GM19372 (cell line): ENCODE data around the gene SKIC3.

ENCODE experiments used
- ATAC-seq: cut with Tn5 transposase; IDR thresholded peaks from one replicate; pipeline ENCODE4 v1.9.1; 2021; ENCODE audit warnings: mild to moderate bottlenecking, low read depth, moderate library complexity; ENCODE audit not compliant: unreplicated experiment

The SKIC3 gene

DNA sequence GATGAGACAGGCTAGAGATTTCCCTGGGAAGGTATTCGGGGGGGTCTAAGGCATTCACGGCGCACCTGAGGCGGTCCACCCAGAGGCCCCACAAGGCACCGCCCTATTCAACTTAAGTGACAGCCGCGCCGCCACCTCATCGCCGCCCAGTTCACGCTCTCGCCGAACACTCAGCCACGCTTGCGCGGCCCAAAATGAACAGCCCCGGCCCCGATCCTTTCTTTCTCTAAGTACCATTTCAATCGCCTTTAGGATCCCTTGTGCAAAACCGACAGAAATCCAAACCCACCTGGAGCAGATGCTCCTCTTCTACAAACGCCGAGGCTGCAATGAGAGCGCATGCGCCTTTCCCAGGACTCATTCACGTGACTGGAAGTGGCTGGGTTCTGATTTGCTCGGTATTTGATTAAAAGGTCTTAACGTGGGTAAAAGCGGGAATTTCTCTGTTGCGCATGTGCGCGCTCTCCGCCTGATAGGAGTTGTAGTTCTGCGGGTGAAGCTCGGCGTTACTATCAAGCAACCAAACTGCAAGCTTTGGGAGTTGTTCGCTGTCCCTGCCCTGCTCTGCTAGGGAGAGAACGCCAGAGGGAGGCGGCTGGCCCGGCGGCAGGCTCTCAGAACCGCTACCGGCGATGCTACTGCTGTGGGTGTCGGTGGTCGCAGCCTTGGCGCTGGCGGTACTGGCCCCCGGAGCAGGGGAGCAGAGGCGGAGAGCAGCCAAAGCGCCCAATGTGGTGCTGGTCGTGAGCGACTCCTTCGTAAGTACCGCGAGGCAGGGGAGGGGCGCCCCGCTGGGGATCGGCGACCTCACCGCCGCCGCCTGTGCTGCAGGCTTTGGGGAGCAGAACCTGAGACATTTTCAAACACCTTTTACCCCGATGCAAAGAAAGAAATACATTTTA lies at the start of gene SKIC3, which contains the start of gene ARSK:
SKIC3 (minus strand) TSS at position 331 of the 902 bp plus-strand sequence. CDS start 7,827 bp downstream, outside the sequence.
ARSK (plus strand) TSS at position 455 of the 902 bp plus-strand sequence; CDS start at position 633, 178 bp downstream.
- ATAC-seq = peak; percentile 85

DNA sequence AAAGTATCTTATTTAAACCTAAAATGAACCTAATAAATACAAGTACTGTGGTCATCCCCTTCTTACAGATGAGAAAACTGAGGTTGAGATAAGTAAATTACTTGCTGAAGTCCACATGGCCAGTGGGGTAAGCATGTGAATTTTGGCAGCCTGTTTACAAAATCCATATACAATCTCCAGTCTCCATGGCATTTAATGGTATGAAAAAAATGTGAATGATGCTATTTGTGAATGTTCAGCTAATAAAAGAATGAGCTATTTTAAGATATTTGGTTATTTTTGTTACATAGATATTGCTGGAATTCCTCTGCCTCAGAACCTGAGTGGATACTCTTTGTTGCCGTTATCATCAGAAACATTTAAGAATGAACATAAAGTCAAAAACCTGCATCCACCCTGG lies 45.8 kb upstream of the SKIC3 start:
- no peak for ATAC-seq

DNA sequence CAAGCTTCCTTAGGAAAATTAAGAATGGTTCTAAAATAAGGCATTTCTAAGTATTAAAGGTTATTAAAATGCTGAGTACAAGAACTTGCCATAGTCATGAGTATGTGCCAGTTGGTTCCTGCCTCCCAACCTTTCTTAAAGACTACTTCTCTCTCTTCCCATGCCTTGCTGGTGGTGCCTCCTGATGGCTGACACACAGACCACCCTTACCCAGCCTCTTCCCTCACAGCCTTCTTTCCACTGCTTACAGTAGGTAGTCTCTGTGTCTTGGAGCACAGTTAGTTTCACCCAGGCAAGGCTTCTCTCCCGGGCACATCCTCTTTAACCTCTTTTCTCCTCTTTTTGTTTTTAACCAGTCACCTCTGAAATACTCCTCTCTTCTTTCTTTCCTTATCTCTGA lies 44.5 kb upstream of the SKIC3 start:
- no peak for ATAC-seq

DNA sequence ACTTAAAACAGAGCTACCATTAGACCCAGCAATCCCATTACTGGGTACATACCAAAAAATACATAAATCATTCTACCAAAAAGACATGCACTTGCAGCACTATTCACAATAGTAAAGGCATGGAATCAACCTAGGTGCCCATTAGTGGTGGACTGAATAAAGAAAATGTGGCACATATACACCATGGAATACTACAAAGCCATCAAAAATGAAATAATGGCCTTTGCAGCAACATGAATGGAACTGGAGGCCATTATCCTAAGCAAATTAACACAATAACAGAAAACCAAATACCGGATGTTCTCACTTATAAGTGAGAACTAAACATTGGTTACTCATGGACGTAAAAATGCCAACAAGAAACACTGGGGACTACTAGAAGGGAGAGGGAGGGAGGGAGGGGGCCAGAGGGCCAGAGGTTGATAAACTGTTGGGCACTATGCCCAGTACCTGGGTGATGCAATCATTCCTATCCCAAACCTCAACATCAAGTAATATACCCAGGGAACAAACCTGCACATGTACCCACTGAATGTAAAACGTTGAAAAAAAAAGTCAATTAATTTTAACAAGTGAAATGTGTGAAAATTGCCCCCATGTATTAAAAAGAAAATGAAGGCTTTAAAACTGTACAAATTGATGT lies 40.6 kb upstream of the SKIC3 start:
- no peak for ATAC-seq

DNA sequence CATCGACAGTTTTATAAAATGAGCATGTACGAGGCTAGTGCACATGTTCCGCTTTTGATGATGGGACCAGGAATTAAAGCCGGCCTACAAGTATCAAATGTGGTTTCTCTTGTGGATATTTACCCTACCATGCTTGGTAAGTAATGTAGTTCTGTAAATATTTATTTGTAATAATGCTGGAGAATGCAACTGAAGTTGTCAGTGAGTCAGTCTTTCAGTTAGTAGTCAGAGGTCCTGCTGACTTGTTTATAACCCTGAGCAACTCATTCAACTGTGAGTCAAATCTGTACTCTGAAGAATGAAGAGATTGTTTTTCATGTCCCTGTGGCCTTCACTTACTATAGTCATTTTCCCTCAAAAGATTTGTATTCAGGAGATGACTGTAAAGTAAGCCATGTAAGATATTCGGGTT lies 36.7 kb upstream of the SKIC3 start:
- ATAC-seq = no peak

DNA sequence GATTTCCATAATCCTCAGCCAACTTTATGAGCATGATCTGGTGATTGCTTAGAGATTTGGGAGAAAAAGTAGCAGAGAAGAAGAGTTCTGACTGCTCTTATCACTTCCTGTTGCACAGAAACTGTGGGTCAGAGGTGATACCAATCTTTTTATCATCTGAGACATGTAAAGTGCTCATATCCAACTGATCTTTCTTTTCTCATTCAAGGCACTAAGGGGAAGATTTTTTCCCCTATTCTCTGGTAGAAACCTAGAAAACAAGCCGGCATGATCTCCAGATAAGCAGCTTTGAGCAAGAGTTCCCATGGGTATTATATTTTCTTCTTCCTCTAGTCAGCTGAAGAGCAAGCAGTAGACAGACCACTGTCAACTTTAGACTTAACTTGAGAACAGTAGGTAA lies 36.1 kb upstream of the SKIC3 start:
- ATAC-seq = no peak

DNA sequence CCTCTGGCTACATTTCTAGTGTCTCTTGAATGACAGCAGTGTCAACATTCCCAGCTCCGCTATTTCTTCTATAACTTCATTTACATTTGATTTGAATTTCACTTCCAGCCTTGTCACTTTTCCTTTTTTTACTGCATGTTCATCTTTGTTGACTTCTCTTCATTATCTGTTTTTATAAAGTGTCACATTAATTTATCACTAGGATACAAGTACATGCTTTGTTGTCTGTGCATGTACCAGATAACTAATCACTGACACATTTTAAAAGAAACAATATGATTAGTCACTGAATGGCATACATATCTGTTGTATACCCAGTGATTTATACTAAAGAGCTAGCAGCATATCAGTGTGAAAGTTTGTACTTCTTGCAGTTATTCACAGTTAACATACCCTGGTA lies 29.2 kb upstream of the SKIC3 start:
- no peak for ATAC-seq

DNA sequence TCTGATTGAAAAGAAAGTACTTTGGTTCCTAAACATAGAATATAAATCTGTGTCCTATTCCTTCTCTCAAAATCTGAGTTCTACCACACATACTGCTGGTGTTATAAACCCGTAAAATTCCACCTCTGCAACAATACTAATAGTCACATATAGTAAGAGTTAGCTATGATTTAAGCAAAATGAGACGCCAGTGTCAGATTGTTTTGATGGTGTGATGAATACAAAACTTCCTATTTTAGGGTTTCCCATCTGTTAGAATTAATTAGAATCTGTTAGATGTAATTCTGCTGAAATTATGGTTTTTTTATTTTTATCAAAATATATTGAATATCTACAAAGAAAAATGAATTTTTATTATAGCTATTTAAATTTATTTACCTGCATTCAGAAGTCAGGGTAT lies 26.8 kb upstream of the SKIC3 start:
- ATAC-seq = no peak

DNA sequence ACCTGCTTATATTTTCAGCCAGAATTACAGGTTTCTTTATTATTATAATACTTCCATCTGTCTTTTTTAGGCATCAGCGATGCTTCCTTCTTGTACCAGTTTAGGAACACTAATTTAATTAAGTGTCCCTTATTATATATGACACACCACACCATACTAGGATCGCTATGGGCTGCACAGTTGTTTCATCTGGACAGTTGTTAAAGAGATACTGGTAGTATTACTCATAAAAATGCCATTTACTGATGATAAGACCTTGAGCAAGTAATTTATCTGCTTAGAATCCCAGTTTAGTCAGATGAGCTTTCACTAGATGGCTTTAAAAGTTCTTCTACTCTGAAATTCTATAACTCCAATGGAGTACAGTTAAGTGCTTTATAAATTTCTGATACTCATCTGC lies 17.2 kb upstream of the SKIC3 start:
- no peak for ATAC-seq

DNA sequence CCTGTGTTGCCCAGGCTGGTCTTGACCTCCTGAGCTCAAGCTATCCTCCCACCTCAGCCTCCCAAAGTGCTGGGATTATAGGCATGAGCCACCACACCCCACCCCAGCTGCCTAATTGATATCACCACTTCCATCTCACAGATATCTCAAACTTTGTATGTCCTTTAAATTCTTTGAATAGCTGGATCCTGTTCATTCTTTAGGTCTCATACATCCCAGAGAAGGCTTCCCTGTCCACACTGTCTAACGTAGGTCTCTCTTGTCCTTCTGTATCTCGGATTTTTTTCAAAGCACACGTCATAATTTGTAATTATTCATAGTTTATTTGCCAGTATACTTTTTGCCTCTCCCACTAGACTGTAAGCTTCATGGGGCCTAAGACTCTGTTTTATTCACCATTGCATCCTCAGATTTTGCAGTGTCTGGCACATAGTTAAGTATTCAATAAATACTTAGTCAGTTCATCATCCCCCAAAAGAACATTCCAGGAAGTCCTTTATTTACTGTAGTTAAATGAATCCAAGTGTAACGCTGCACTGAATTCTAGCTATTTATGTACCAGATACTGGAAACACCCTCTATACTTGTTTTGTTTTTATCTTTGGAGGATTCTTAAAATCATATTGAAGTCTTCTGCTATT lies 10.6 kb upstream of the SKIC3 start:
- ATAC-seq = no peak

DNA sequence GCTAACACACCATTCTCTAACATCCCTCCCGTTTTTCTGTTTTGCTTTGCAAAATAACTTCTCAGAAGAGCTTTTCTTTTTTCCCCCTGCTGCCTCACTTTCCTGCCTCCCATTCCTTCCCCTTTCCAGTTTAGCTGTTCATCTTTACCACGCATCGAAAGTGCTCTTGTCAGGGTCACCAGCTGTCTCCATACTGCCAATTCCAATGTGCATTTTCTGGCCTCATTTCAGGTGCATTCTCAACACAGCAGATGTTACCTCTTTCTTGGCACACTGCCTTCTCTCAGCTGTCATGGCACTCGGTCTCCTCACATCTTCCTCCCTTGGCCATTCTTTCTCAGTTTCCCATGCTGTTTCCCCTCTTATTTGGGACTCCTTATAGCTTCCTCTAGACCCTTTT lies 9.7 kb upstream of the SKIC3 start:
- no peak for ATAC-seq

DNA sequence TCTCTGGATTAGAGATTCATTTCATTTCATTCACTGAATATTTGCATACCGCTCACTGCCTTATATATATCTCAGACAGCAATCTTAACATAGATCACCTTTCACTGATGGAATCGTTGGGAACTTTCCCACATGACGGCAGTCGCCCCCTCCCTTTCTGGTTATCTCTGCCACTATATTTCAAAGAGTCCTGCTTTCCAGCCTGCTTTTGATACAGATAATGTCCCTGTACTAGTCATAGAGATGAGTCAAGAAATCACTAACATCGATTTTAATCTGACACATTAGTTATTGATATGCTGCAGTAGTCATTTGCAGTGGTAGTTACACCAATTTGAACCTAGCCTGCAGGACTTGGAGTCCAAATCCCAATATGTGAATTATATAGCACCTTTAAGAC lies 8.6 kb upstream of the SKIC3 start:
- no peak for ATAC-seq

DNA sequence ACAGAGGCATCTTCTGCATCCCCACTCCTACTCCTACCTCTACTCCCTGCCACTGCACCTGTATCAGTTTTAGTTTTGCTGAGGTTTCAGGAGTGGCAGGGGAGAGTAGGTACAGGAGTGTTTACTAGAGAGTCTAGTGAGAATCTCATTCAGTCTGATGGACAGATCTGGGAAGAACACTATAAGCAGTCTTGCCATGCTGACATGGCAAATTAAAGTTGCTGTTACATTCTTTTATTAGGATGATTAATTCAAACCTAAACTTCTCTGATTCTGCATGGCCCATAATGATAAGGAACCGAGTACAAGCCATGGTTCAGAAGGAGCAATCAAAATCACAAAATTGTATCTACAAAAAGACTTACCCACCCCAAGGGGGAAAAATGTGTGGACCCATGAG lies 7.5 kb upstream of the SKIC3 start:
- ATAC-seq = no peak

DNA sequence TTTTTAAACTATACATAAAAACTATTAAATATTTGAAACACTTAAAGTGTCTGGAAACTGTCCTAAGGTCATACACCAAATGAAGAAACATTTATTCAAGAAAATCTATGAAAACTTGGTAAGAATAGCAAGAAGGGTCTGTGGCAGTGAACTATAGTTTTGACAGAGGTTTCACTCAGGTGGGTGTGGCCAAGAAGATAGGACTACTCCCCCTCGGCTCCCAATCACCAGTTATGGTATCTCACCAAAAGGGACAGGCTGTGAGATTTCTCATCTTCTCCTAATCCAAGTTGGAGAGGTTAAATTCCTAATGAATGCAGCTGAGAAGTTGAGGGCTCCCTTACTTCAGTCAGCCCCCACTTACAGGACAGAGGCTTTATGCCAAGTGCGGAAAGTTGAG lies 3.1 kb upstream of the SKIC3 start:
- ATAC-seq = no peak

DNA sequence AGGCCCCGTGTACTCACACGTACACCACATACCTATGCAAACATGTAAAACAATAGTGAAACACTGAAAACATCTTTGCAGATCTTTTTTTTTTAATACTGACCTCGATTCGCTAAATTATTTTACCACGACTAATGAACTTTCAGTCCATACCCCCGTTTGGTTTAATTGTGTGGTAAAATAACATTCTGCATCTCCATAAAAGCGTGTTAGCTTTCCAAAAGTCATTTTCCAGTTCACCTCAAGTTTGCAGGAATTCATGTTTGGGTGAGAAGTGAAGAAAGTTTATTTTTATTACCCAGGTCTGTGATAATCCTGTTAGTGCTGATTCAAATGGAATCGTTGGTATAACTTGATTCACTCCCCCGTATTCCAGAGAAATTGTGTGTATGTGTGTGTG lies 776 bp upstream of the SKIC3 start:
- ATAC-seq = no peak

DNA sequence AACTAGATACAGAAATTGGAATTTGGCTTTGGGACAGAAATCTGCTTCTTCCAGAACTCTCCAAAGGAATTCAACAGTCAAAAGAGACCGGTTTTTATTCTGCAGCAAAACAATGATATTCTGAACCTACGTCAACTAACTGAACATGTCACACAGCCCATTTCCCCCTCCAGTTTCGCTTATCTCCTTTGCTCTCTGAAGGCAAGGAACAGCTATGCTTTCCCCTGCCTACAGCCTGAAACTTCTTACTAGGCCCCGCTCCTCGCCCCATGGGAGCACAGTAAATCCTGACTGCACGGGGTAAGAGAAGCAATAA lies 488 bp downstream of the SKIC3 start:
- peak; percentile 23 for ATAC-seq

DNA sequence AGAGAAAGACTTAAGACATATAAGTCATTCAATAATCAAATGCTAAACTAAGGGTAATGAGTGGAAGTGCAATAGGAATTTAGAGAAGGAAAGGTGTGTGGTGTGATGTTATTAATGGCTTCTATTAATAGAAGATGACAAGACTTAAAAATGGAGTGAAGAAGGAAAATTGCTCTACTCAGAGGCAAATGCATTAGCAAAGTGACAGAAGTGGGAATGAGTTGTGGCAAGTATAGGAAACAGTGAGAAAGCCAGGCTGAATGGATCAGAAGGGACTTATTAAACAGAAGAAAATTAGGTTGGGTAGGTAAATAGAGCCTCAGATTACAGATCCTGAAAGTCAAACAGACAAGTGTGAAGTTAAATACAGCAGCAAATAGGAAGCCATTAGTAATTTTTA lies 5.7 kb downstream of the SKIC3 start:
- no peak for ATAC-seq

DNA sequence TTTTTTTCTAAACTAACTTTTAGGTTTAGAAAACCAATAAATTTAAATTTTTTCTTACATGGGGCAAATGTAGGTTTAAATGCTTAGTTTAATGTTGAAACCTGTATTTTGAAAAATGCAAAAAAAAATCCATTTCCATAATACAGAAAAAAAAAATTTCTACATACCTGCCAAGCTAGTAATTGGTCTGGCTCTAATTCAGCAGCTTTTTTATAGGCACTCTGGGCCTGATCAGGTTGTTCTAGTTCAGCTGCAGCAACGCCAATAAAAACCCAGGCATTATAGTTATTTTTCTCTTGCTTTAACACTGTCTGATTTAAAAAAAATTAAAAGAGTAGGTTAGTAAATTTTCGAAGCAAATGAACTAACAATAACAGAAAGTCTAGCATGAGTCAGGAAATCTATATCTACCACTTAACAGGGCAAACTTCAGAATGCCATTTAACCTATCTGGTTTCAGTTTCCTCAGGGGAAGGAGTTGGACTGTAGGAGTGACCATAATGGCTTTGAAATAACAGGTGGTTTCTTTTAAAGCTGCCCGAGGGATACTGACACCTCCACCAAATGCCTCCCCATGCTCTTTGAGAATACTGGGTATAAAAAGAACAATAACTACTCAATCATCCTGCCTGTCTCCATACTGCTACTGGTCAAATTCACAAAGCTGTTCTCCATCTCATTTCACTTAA lies 11.6 kb downstream of the SKIC3 start:
- ATAC-seq = no peak

DNA sequence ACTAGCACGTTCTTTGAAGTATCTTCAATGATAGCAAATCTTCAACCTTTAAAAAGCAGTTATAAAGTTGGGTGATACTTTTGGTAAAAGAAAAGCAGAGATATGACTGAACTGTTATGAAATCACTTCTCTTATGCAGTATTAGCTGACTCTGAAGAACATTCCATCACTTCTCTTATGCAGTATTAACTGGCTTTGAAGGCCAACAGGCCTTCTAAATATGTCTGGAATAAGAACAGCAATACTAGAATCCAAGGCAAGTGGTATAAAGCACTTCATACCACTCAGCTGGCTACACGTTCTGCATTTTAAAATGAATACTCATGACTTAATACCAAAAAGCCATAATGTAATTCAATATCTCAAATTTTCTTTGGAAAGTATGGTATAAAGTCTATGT lies 17.3 kb downstream of the SKIC3 start:
- ATAC-seq = no peak

DNA sequence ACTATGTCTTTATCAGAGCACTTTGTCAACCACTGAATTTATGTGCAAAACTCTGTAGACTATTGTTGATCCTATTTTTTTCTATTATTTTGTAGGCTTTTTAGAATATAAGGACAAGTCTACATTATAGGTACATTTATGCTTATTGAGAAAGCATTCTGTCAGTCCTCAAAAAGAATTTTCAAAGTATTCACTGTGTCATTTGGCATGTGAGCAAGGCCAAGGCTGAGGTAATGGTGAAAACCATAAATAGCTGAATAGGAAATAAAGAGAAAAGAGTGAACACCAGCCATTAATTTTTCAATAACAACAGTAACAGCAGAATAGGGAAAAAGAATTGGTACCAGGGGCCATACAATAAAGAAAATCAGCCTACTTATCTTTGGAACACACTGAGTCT lies 21.0 kb downstream of the SKIC3 start:
- ATAC-seq = no peak

DNA sequence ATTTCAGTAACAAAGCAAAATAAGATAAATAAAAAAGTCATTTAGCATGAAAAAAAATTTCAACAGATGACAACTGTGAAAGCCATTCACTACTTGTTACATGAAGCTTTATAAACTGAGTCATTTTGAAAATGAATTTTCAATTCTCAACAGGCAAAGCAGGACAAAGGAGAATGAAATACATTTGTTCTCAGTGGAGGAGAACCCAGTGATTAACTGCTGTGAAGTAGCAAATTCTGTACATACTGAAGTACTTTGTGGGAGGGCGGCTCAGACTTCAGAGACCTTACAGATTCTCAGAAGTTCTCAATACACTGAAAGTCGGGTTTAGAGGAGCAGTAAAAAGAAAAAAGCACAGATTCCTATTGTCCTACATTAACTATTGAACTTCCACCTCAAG lies 21.7 kb downstream of the SKIC3 start:
- ATAC-seq = no peak
